Measurements from ENCODE around the gene MCTP1. TPM values are rescaled to one million over a fixed set of nuclear protein-coding genes. Genes with fewer than 3 reads are reported as not detected.

Gene MCTP1
- total RNA-seq, 2 donors from 2014 or later = not detected

DNA sequence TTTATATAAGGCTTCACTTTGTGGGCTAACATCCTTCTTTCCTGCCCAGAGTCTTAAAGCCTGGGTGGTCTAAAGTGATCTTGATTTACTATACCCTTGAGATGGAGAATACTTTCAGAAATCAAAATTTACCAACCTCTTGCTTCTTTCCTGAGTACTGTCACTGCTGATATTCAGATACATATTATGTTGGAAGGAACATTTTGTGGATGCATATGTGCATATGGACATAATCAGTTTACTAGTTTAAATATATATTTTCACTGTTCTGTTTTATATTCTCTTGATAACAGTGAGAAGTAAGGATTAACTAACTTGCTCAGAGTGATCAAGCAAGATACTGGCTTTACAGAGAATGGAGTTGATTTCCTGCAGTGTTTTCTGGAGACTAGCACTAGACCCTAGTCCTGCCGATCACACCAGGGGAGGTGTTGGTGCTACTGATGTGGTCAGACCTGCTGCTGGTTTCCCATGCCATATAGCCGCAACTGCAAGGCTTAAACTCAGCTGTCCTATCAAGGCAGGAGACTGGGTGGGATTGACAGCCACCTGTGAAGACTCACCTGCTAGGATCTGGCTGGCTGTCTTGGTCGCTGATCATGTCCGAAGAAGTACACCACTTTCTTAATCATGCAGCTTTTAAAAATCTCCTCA lies 608.8 kb downstream of the MCTP1 start:
- Mint-ChIP-seq H3K27me3 (no peaks in the 10 kb centered on the region), H3K27ac (no peak overlapping the region), H3K4me1 (no peaks in the 10 kb centered on the region), H3K9me3 (no peaks in the 10 kb centered on the region), H3K4me3 (no peak overlapping the region), H3K36me3 (ENCODE audit: low read depth) (peaks cover 59% of the 10 kb centered on the region)
- no peak for ATAC-seq (replicated peaks)

DNA sequence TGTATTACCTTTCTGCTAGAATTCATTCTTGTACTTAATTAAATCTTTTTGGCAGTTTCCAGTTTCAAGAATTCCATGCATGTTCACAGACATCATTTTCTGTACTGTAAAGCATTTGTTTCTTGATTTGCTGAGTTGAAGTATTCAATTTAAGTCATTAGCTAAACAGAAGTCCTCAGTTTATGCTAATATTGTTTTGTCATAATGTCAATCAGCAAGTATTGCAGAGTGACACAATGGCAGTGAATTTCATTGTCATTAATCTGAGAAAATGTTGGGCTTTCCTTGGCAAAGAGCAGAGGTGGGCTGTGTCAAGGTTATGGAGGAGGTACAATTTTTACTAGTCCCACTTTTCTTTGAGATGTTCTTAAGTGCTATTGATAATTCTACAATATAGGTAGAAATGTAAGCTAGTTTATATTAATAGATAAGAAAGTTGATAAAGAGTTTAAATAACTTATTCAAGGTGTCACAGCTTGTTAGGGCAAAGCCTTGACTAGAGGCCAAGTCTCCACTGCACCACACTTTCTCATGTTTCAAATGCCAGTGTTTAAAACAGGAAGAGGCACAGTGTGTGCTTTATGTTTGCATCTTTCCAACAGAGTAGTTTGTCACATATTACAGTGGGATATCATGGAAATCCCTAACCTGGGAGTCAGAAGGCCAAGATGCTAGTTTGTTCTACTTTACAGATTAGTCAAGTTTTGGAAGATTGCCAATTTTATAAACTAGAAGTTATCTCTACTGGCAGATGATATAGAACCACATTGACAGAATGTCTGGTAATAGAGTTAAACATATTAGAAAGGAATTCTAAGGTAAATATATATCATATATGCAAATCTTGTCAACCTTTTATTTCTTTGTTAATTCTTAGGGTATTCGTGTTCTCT lies 610.2 kb downstream of the MCTP1 start:
- H3K4me1 Mint-ChIP-seq = no peaks in the 10 kb centered on the region
- H3K9me3 Mint-ChIP-seq = no peaks in the 10 kb centered on the region
- H3K36me3 Mint-ChIP-seq (ENCODE audit: low read depth) = peaks cover 58% of the 10 kb centered on the region
- no peak overlapping the region for H3K4me3 Mint-ChIP-seq
- ATAC-seq (replicated peaks) = no peak
- no peak overlapping the region for H3K27ac Mint-ChIP-seq
- H3K27me3 Mint-ChIP-seq = no peaks in the 10 kb centered on the region

DNA sequence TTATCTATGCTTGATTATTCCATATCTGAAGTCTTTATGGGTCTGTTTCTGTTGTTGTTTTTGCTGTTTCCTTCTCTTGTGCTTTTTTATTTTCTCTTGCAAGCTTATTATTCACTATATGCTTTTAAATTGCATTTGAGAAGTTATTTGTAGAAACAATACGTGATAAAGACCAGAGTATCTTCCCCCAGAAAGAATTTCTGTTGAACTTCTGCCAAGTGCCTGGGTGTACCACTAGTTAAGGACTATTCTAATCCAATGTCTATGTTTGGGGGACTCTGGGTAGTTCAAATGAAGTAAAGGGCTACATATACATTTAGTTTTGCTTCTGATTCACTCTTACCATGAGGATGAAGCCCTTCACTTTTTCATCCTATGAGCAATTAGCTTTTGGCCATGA lies 612.1 kb downstream of the MCTP1 start:
- no peak for ATAC-seq (replicated peaks)
- Mint-ChIP-seq H3K4me1 (no peaks in the 10 kb centered on the region), H3K27ac (no peak overlapping the region), H3K4me3 (no peak overlapping the region), H3K9me3 (no peaks in the 10 kb centered on the region), H3K36me3 (ENCODE audit: low read depth) (peaks cover 61% of the 10 kb centered on the region), H3K27me3 (no peaks in the 10 kb centered on the region)

DNA sequence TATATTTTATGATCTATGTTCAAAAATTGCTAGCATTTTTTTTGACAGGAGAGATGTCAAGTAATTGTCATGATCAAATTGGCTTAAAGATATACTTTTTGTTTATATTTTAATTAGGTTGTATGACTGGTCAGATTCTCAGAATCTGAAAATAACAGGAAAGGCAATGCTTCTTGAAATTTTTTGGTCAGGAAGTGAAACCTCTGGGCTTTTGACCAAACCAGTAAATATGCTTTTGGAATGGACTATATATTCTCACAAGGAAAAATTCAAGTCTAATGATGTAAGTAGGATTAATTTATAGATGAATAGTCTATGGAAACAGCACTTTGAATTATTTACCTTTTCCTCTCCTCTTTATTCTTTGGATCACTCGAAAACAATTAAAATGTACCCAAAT lies 614.2 kb downstream of the MCTP1 start:
- Mint-ChIP-seq H3K4me1 (no peaks in the 10 kb centered on the region), H3K36me3 (ENCODE audit: low read depth) (peaks cover 71% of the 10 kb centered on the region), H3K4me3 (no peak overlapping the region), H3K27me3 (no peaks in the 10 kb centered on the region), H3K27ac (no peak overlapping the region), H3K9me3 (no peaks in the 10 kb centered on the region)
- no peak for ATAC-seq (replicated peaks)

DNA sequence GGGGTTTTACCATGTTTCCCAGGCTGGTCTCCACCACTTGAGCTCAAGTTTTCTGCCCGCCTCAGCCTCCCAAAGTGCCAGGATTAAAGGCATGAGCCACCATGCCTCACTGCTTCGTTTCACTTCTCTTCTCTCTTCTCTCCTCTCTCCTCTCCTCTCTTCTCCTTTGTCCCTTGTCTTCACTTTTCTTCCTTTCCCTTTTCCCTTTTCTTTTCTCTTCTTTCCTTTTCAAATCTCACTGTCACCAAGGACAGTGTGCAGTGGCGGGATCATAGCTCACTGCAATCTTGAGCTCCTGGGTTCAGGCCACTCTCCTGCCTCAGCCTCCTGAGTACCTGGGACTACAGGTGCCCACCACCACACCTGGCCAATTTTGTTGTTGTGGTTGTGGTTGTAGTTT lies 617.0 kb downstream of the MCTP1 start:
- Mint-ChIP-seq H3K36me3 (ENCODE audit: low read depth) (peaks cover 81% of the 10 kb centered on the region), H3K9me3 (no peaks in the 10 kb centered on the region), H3K4me1 (no peaks in the 10 kb centered on the region), H3K27me3 (no peaks in the 10 kb centered on the region), H3K27ac (no peak overlapping the region), H3K4me3 (no peak overlapping the region)
- no peak for ATAC-seq (replicated peaks)

DNA sequence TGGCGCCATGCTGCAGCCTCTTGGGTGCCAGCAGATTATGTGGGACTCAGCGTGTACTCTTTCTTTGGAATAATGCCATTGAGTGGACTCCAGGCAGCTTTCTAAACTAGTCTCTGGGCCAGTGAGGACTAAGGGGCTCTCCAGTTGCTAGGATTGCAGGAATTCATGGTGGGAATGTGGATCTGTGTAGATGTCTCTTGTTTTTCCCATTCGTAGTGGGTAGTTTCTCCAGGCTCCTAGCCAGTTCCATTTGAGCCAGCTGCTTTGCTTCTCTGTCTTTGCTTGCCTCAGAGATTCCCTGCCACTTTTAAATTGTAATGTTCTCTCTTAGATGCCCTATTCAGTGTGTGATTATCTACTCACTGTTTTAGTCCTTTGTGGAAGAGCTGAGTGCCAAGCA lies 623.8 kb downstream of the MCTP1 start:
- Mint-ChIP-seq H3K27me3 (no peaks in the 10 kb centered on the region), H3K36me3 (ENCODE audit: low read depth) (peaks cover 63% of the 10 kb centered on the region), H3K27ac (no peak overlapping the region), H3K4me3 (no peak overlapping the region), H3K4me1 (no peaks in the 10 kb centered on the region), H3K9me3 (peaks cover 18% of the 10 kb centered on the region)
- ATAC-seq (replicated peaks) = no peak

DNA sequence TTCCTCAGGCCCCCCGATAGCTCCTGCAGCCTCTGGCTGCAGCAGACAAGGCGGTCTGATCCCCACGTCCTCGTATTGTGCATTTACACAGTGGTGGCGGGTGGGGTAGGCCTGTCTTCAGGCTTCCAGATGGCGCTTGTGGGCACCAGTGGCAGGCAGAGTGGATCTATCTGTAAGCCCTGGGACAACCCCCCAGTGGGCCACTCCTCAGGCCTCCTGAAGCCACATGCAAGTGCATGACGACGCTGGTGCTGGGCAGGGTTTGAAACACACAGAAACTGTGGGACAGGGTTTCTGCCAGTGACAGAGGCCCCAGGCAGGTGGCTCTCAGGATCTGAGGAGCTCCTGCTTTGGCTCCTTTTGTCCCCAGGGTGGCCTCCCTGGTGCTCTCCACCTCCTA lies 624.4 kb downstream of the MCTP1 start:
- Mint-ChIP-seq H3K27me3 (no peaks in the 10 kb centered on the region), H3K27ac (no peak overlapping the region), H3K9me3 (peaks cover 18% of the 10 kb centered on the region), H3K36me3 (ENCODE audit: low read depth) (peaks cover 63% of the 10 kb centered on the region), H3K4me3 (no peak overlapping the region), H3K4me1 (no peaks in the 10 kb centered on the region)
- no peak for ATAC-seq (replicated peaks)

DNA sequence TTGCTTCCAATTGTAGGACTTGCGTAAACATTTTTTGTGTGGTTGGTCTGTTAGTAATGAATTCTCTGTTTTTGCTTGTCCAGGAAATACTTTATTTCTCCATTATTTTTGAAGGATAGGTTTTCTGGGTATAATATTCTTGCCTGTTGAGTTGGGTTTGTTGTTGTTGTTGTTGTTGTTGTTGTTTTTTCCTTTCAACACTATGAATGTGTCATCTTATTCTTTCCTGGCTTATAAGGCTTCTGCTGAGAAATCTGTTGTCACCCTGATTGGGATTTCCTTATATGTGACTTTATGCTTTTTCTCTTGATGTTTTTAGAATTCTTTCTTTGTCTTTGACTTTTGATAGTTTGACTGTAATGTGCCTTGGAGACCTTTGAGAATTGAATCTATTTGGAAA lies 626.6 kb downstream of the MCTP1 start:
- Mint-ChIP-seq H3K4me3 (no peak overlapping the region), H3K9me3 (peaks cover 23% of the 10 kb centered on the region), H3K36me3 (ENCODE audit: low read depth) (peaks cover 69% of the 10 kb centered on the region), H3K27ac (no peak overlapping the region), H3K4me1 (no peaks in the 10 kb centered on the region), H3K27me3 (no peaks in the 10 kb centered on the region)
- ATAC-seq (replicated peaks) = no peak

Other genes starting within 250 kb of the MCTP1 start
- gene FAM81B, start 106.3 kb upstream of the MCTP1 start, total RNA-seq = not detected

All from activated T-helper 17 cell treated with anti-CD3 and anti-CD28 coated beads, Interleukin-2, amount 50 U/mL, for 72 hours (primary cell).